ENCODE data around the gene SPSB2. TPM values are rescaled to one million over a fixed set of nuclear protein-coding genes. Genes with fewer than 3 reads are reported as not detected.

SPSB2 gene
- polyA plus RNA-seq, 4 donors = 9.7 to 22.5 (median 12.7) TPM

- peaks cover 0 to 68% (median 3%) of the 10 kb centered on the region in 3 donors for H3K36me3 ChIP-seq (ENCODE audit: control insufficient read depth in 3 of 3, insufficient read depth in 2 of 3, low read depth in 1 of 3, low read length in 3 of 3)
- no peak for DNase-seq
- H3K27ac ChIP-seq (ENCODE audit: low read depth in 1 of 3, low read length in 2 of 3) = no peak overlapping the region
- H3K4me1 ChIP-seq (ENCODE audit: control insufficient read depth in 3 of 3, insufficient read depth in 2 of 3, low read depth in 1 of 3, low read length in 2 of 3) = peaks cover 0 to 22% (median 0%) of the 10 kb centered on the region in 3 donors
- no peak overlapping the region for H3K4me3 ChIP-seq (ENCODE audit: low read depth in 1 of 3, low read length in 3 of 3)
- H3K9me3 ChIP-seq (ENCODE audit: control insufficient read depth in 2 of 2, insufficient read depth in 1 of 2, low read depth in 1 of 2, low read length in 1 of 2) = no peaks in the 10 kb centered on the region
- FAIRE-seq = no peak
- no peaks in the 10 kb centered on the region for H3K27me3 ChIP-seq (ENCODE audit: control insufficient read depth in 3 of 3, insufficient read depth in 3 of 3, low read length in 3 of 3)
- 96 to 100% (median 96%) methylated on average over 2 of the region's 2 CpGs for WGBS, 3 donors
Measured at GRCh38 chr12:6847676-6848075, 25.4 kb downstream of the SPSB2 start.

- Histone ChIP-seq H3K4me3 (ENCODE audit: low read depth in 1 of 3, low read length in 3 of 3) (no peak overlapping the region), H3K27me3 (ENCODE audit: control insufficient read depth in 3 of 3, insufficient read depth in 3 of 3, low read length in 3 of 3) (no peaks in the 10 kb centered on the region), H3K27ac (ENCODE audit: low read depth in 1 of 3, low read length in 2 of 3) (no peak overlapping the region), H3K4me1 (ENCODE audit: control insufficient read depth in 3 of 3, insufficient read depth in 2 of 3, low read depth in 1 of 3, low read length in 2 of 3) (peaks cover 0 to 30% (median 0%) of the 10 kb centered on the region in 3 donors), H3K9me3 (ENCODE audit: control insufficient read depth in 2 of 2, insufficient read depth in 1 of 2, low read depth in 1 of 2, low read length in 1 of 2) (no peaks in the 10 kb centered on the region), H3K36me3 (ENCODE audit: control insufficient read depth in 3 of 3, insufficient read depth in 2 of 3, low read depth in 1 of 3, low read length in 3 of 3) (peaks cover 0 to 71% (median 3%) of the 10 kb centered on the region in 3 donors)
- no peak for DNase-seq
- 88 to 91% (median 90%) methylated on average over 7 of the region's 7 CpGs for WGBS, 3 donors
- no peak for FAIRE-seq
Measured at GRCh38 chr12:6846316-6846869, 26.7 kb downstream of the SPSB2 start.

- H3K4me1 ChIP-seq (ENCODE audit: control insufficient read depth in 3 of 3, insufficient read depth in 2 of 3, low read depth in 1 of 3, low read length in 2 of 3) = peaks cover 0 to 32% (median 0%) of the 10 kb centered on the region in 3 donors
- 91 to 96% (median 91%) methylated on average over 17 of the region's 17 CpGs for WGBS, 3 donors
- H3K4me3 ChIP-seq (ENCODE audit: low read depth in 1 of 3, low read length in 3 of 3) = no peak overlapping the region
- H3K27ac ChIP-seq (ENCODE audit: low read depth in 1 of 3, low read length in 2 of 3) = no peak overlapping the region
- H3K36me3 ChIP-seq (ENCODE audit: control insufficient read depth in 3 of 3, insufficient read depth in 2 of 3, low read depth in 1 of 3, low read length in 3 of 3) = peaks cover 0 to 74% (median 3%) of the 10 kb centered on the region in 3 donors
- FAIRE-seq = no peak
- H3K27me3 ChIP-seq (ENCODE audit: control insufficient read depth in 3 of 3, insufficient read depth in 3 of 3, low read length in 3 of 3) = no peaks in the 10 kb centered on the region
- H3K9me3 ChIP-seq (ENCODE audit: control insufficient read depth in 2 of 2, insufficient read depth in 1 of 2, low read depth in 1 of 2, low read length in 1 of 2) = no peaks in the 10 kb centered on the region
- DNase-seq = no peak
Measured at GRCh38 chr12:6845395-6845794, 27.7 kb downstream of the SPSB2 start.

- Histone ChIP-seq H3K36me3 (ENCODE audit: control insufficient read depth in 3 of 3, insufficient read depth in 2 of 3, low read depth in 1 of 3, low read length in 3 of 3) (peaks cover 0 to 73% (median 0%) of the 10 kb centered on the region in 3 donors), H3K27ac (ENCODE audit: low read depth in 1 of 3, low read length in 2 of 3) (no peak overlapping the region), H3K4me1 (ENCODE audit: control insufficient read depth in 3 of 3, insufficient read depth in 2 of 3, low read depth in 1 of 3, low read length in 2 of 3) (peaks cover 0 to 24% (median 0%) of the 10 kb centered on the region in 3 donors), H3K4me3 (ENCODE audit: low read depth in 1 of 3, low read length in 3 of 3) (no peak overlapping the region), H3K9me3 (ENCODE audit: control insufficient read depth in 2 of 2, insufficient read depth in 1 of 2, low read depth in 1 of 2, low read length in 1 of 2) (no peaks in the 10 kb centered on the region), H3K27me3 (ENCODE audit: control insufficient read depth in 3 of 3, insufficient read depth in 3 of 3, low read length in 3 of 3) (no peaks in the 10 kb centered on the region)
- FAIRE-seq (no peak), DNase-seq (peak in 1 of 2 donors; percentile 25)
- WGBS, 3 donors = 57 to 74% (median 72%) methylated on average over 16 of the region's 16 CpGs
Measured at GRCh38 chr12:6843118-6843902, 29.8 kb downstream of the SPSB2 start.

- Histone ChIP-seq H3K27ac (ENCODE audit: low read depth in 1 of 3, low read length in 2 of 3) (no peak overlapping the region), H3K9me3 (ENCODE audit: control insufficient read depth in 2 of 2, insufficient read depth in 1 of 2, low read depth in 1 of 2, low read length in 1 of 2) (no peaks in the 10 kb centered on the region), H3K4me1 (ENCODE audit: control insufficient read depth in 3 of 3, insufficient read depth in 2 of 3, low read depth in 1 of 3, low read length in 2 of 3) (peaks cover 0 to 28% (median 0%) of the 10 kb centered on the region in 3 donors), H3K4me3 (ENCODE audit: low read depth in 1 of 3, low read length in 3 of 3) (no peak overlapping the region), H3K27me3 (ENCODE audit: control insufficient read depth in 3 of 3, insufficient read depth in 3 of 3, low read length in 3 of 3) (no peaks in the 10 kb centered on the region), H3K36me3 (ENCODE audit: control insufficient read depth in 3 of 3, insufficient read depth in 2 of 3, low read depth in 1 of 3, low read length in 3 of 3) (peaks cover 0 to 74% (median 0%) of the 10 kb centered on the region in 3 donors)
- 19 to 61% (median 37%) methylated on average over 4 of the region's 4 CpGs for WGBS, 3 donors
- no peak for FAIRE-seq
- DNase-seq = peak in 1 of 2 donors; percentile 61
Measured at GRCh38 chr12:6842075-6842474, 31.0 kb downstream of the SPSB2 start.

GRCh38 chr12:6840761-6841515, 32.2 kb downstream of the SPSB2 start, which contains the start of gene GNB3:
Gene GNB3 (plus strand): TSS chr12:6840925. CDS start chr12:6841288, 363 bp downstream.
- Histone ChIP-seq H3K4me1 (ENCODE audit: control insufficient read depth in 3 of 3, insufficient read depth in 2 of 3, low read depth in 1 of 3, low read length in 2 of 3) (peaks cover 0 to 28% (median 0%) of the 10 kb centered on the region in 3 donors), H3K9me3 (ENCODE audit: control insufficient read depth in 2 of 2, insufficient read depth in 1 of 2, low read depth in 1 of 2, low read length in 1 of 2) (no peaks in the 10 kb centered on the region), H3K4me3 (ENCODE audit: low read depth in 1 of 3, low read length in 3 of 3) (no peak within 1 kb of the TSS), H3K27me3 (ENCODE audit: control insufficient read depth in 3 of 3, insufficient read depth in 3 of 3, low read length in 3 of 3) (no peaks in the 10 kb centered on the region), H3K36me3 (ENCODE audit: control insufficient read depth in 3 of 3, insufficient read depth in 2 of 3, low read depth in 1 of 3, low read length in 3 of 3) (peaks cover 0 to 71% (median 0%) of the 10 kb centered on the region in 3 donors), H3K27ac (ENCODE audit: low read depth in 1 of 3, low read length in 2 of 3) (peak within 1 kb of the TSS in 1 of 3 donors; percentile 23)
- FAIRE-seq = no peak
- 54 to 65% (median 59%) methylated on average over 23 to 24 of the region's 24 CpGs for WGBS, 3 donors
- DNase-seq = no peak

GRCh38 chr12:6840330-6840729, 32.8 kb downstream of the SPSB2 start:
- Histone ChIP-seq H3K4me1 (ENCODE audit: control insufficient read depth in 3 of 3, insufficient read depth in 2 of 3, low read depth in 1 of 3, low read length in 2 of 3) (peaks cover 0 to 28% (median 0%) of the 10 kb centered on the region in 3 donors), H3K27ac (ENCODE audit: low read depth in 1 of 3, low read length in 2 of 3) (peak overlapping the region in 1 of 3 donors; percentile 4)
- no peak for FAIRE-seq

More at GRCh38 chr12:6840330-6840729, 32.8 kb downstream of the SPSB2 start:
- no peak for DNase-seq
- no peaks in the 10 kb centered on the region for H3K27me3 ChIP-seq (ENCODE audit: control insufficient read depth in 3 of 3, insufficient read depth in 3 of 3, low read length in 3 of 3)
- WGBS, 3 donors = 63 to 83% (median 83%) methylated on average over 1 of the region's 1 CpG
- H3K4me3 ChIP-seq (ENCODE audit: low read depth in 1 of 3, low read length in 3 of 3) = no peak overlapping the region
- no peaks in the 10 kb centered on the region for H3K9me3 ChIP-seq (ENCODE audit: control insufficient read depth in 2 of 2, insufficient read depth in 1 of 2, low read depth in 1 of 2, low read length in 1 of 2)
- H3K36me3 ChIP-seq (ENCODE audit: control insufficient read depth in 3 of 3, insufficient read depth in 2 of 3, low read depth in 1 of 3, low read length in 3 of 3) = peaks cover 0 to 65% (median 0%) of the 10 kb centered on the region in 3 donors

Data from small intestine (tissue), 7 donors.